GM12892 (cell line): ENCODE data around the gene KRTAP5-7.

ENCODE experiments used
- POLR2A ChIP-seq: IDR thresholded peaks from 2 replicates; pipeline ENCODE4 v1.6.1; 2011; ENCODE audit warnings: low read depth, low read length, control low read depth
- POLR2AphosphoS5 ChIP-seq: IDR thresholded peaks from 2 replicates; pipeline ENCODE4 v1.6.1; 2011; ENCODE audit warnings: low read depth, low read length, control low read depth
- TAF1 ChIP-seq: IDR thresholded peaks from 2 replicates; pipeline ENCODE4 v1.6.1; 2011; ENCODE audit warnings: low read depth, mild to moderate bottlenecking, control low read depth, low read length, borderline replicate concordance

DNA sequence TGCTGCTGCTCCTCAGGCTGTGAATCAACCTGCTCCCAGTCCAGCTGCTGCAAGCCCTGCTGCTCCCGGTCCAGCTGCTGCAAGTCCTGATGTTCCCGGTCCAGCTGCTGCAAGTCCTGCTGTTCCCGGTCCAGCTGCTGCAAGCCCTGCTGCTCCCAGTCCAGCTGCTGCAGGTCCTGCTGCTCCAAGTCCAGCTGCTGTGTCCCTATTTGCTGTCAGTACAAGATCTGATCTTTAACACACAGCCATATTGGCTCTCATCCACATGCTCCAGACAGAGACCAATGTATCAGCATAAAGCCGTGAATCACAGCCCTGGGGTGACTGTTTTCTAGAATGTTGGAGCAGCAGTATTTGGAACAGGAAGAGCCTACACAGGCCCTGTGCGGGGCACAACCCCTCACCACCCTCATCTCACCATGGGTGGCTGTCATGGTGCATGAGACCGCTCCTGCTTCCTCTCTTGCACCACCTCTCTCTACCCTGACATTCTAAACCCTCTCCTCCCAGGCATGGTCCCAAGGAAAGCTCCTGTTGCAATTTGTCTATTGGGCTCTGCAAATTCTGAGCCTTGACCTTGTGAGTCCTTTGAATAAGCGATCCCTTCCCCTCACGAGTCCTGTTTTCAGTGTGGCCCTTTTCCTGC is 41.8 kb downstream of the KRTAP5-7 start:
- no peak for TF ChIP-seq POLR2AphosphoS5
- TF ChIP-seq POLR2A, result no peak
- TF ChIP-seq TAF1, result no peak
